H1 (cell line): ENCODE results near the gene PLBD2. TPM values are rescaled to one million over a fixed set of nuclear protein-coding genes. Genes with fewer than 3 reads are reported as not detected.

Experiments used
- CTCF ChIA-PET: fragments of 300-600 bp; sonication (Branson Sonifier 250); formaldehyde crosslinking; loops from one replicate; lab custom pipeline; 2021; ENCODE audit not compliant: partially characterized antibody; lab: Charles Lee
- POLR2A ChIA-PET: fragments of 300-600 bp; sonication (Branson Sonifier 250); formaldehyde crosslinking; loops from one replicate; lab custom pipeline; 2021; ENCODE audit warnings: inconsistent platforms; ENCODE audit not compliant: partially characterized antibody; lab: Charles Lee
- DNase-seq, 2 experiments: peaks; one replicate each; pipeline versions ENCODE4 v3.0.0 to v3.0.0-alpha.2; 2010 to 2022; ENCODE audit warnings: low spot score in 2 of 2, low read depth in 1 of 2, mixed read lengths in 1 of 2
- FAIRE-seq: peaks from 2 replicates; lab custom pipeline; 2011; peaks lifted over from hg19 to GRCh38; lab: Jason Lieb, UNC
- H2AFZ ChIP-seq: 2 replicates; pipeline ENCODE4 v1.8.1; 2012; ENCODE audit warnings: low read length, inconsistent platforms
- H2AK5ac ChIP-seq: 2 replicates; pipeline ENCODE4 v1.6.1; 2013; ENCODE audit warnings: low read depth, low read length
- H2BK120ac ChIP-seq: replicated peaks from 2 replicates; pipeline ENCODE3; 2013; ENCODE audit warnings: low read depth, low read length, inconsistent platforms
- H2BK12ac ChIP-seq: 2 replicates; pipeline ENCODE4 v1.6.1; 2013; ENCODE audit warnings: low read depth, low read length
- H2BK15ac ChIP-seq: 2 replicates; pipeline ENCODE4 v1.6.1; 2013; ENCODE audit warnings: low read length
- H2BK20ac ChIP-seq: 2 replicates; pipeline ENCODE4 v1.6.1; 2013; ENCODE audit warnings: low read length
- H2BK5ac ChIP-seq: 2 replicates; pipeline ENCODE4 v1.6.1; 2013; ENCODE audit warnings: low read depth, low read length
- H3K14ac ChIP-seq: 2 replicates; pipeline ENCODE4 v1.6.1; 2013; ENCODE audit warnings: inconsistent platforms; ENCODE audit not compliant: insufficient read length
- H3K18ac ChIP-seq: 2 replicates; pipeline ENCODE4 v1.6.1; 2013; ENCODE audit warnings: low read length; ENCODE audit errors: extremely low read depth
- H3K23ac ChIP-seq: 2 replicates; pipeline ENCODE4 v1.6.1; 2013; ENCODE audit warnings: inconsistent platforms; ENCODE audit not compliant: insufficient read length
- H3K23me2 ChIP-seq: 2 replicates; pipeline ENCODE4 v1.6.1; 2013; ENCODE audit warnings: low read depth, low read length
- H3K27ac ChIP-seq: 2 replicates; pipeline ENCODE4 v1.6.1; 2011; ENCODE audit warnings: low read depth, low read length, inconsistent platforms
- H3K27me3 ChIP-seq, 4 experiments: replicated peaks in 1 of 4; 1 replicate in 1 of 4; 2 replicates in 3 of 4; pipeline versions ENCODE4 v1.6.1 to v1.8.1; 2011 to 2013; ENCODE audit warnings: low read length in 3 of 4, mild to moderate bottlenecking in 3 of 4, inconsistent platforms in 2 of 4, mixed read lengths in 2 of 4, moderate library complexity in 1 of 4; ENCODE audit not compliant: control insufficient read depth in 3 of 4, insufficient read depth in 3 of 4; ENCODE audit errors: extremely low read depth in 1 of 4
- H3K36me3 ChIP-seq, 4 experiments: 2 replicates each; pipeline versions ENCODE4 v1.6.1 to v1.8.1; 2011 to 2013; ENCODE audit warnings: mild to moderate bottlenecking in 4 of 4, low read length in 3 of 4, moderate library complexity in 2 of 4, control low read depth in 1 of 4, inconsistent platforms in 1 of 4; ENCODE audit not compliant: insufficient read depth in 4 of 4, control insufficient read depth in 2 of 4
- H3K4ac ChIP-seq: replicated peaks from 2 replicates; pipeline ENCODE3; 2013; ENCODE audit warnings: low read length, low read depth, mixed read lengths, inconsistent platforms; ENCODE audit not compliant: insufficient read length
- H3K4me1 ChIP-seq, 4 experiments: replicated peaks in 1 of 4; 1 replicate in 1 of 4; 2 replicates in 3 of 4; pipeline versions ENCODE4 v1.6.1 to v1.8.1; 2011 to 2013; ENCODE audit warnings: low read length in 3 of 4, inconsistent platforms in 2 of 4, mixed read lengths in 1 of 4; ENCODE audit not compliant: insufficient read depth in 4 of 4, control insufficient read depth in 3 of 4
- H3K4me2 ChIP-seq, 2 experiments: 2 replicates each; pipeline versions ENCODE4 v1.6.1 to v1.8.1; 2011 to 2013; ENCODE audit warnings: low read depth in 2 of 2, low read length in 2 of 2, control low read depth in 1 of 2, inconsistent platforms in 1 of 2, mild to moderate bottlenecking in 1 of 2; ENCODE audit not compliant: insufficient read depth in 1 of 2
- H3K4me3 ChIP-seq, 4 experiments: fragments of 200-600, 300-600 bp in 1 of 4; sonication (generic), shearing (Covaris generic), sonication (Bioruptor Twin) in 1 of 4; 2 replicates each; pipeline versions ENCODE4 v1.5.1 to v1.8.1; 2011 to 2016; ENCODE audit warnings: low read length in 4 of 4, low read depth in 3 of 4, control low read depth in 2 of 4, inconsistent platforms in 2 of 4, mild to moderate bottlenecking in 2 of 4, mixed read lengths in 1 of 4, moderate library complexity in 1 of 4; ENCODE audit not compliant: insufficient read depth in 2 of 4; ENCODE audit errors: extremely low read depth in 1 of 4
- H3K56ac ChIP-seq: replicated peaks from 2 replicates; pipeline ENCODE3; 2013; ENCODE audit warnings: low read depth, mild to moderate bottlenecking, mixed read lengths, low read length, inconsistent platforms; ENCODE audit not compliant: insufficient read length
- H3K79me1 ChIP-seq: 2 replicates; pipeline ENCODE4 v1.6.1; 2013; ENCODE audit warnings: low read depth, low read length, control low read depth
- H3K79me2 ChIP-seq, 2 experiments: 2 replicates each; pipeline versions ENCODE4 v1.6.1 to v1.8.1; 2012 to 2013; ENCODE audit warnings: low read length in 2 of 2, mild to moderate bottlenecking in 2 of 2, inconsistent platforms in 1 of 2; ENCODE audit not compliant: insufficient read depth in 2 of 2, control insufficient read depth in 1 of 2
- H3K9ac ChIP-seq, 4 experiments: replicated peaks in 1 of 4; 1 replicate in 1 of 4; 2 replicates in 3 of 4; pipeline versions ENCODE4 v1.6.1 to v1.8.1; 2011 to 2013; ENCODE audit warnings: low read depth in 3 of 4, low read length in 3 of 4, control low read depth in 2 of 4, mild to moderate bottlenecking in 2 of 4, moderate library complexity in 2 of 4, inconsistent platforms in 1 of 4; ENCODE audit errors: extremely low read depth in 1 of 4
- H3K9me3 ChIP-seq, 2 experiments: 2 replicates each; pipeline versions ENCODE4 v1.6.1 to v1.8.1; 2012 to 2013; ENCODE audit warnings: mild to moderate bottlenecking in 2 of 2, moderate library complexity in 2 of 2, control low read depth in 1 of 2, inconsistent platforms in 1 of 2, low read depth in 1 of 2, low read length in 1 of 2, mixed read lengths in 1 of 2; ENCODE audit not compliant: insufficient read depth in 2 of 2
- H4K20me1 ChIP-seq, 2 experiments: replicated peaks in 1 of 2; 2 replicates each; pipeline versions ENCODE3 to v1.8.1; 2011 to 2013; ENCODE audit warnings: inconsistent platforms in 2 of 2, low read length in 2 of 2, mild to moderate bottlenecking in 1 of 2; ENCODE audit not compliant: insufficient read depth in 2 of 2, control insufficient read depth in 1 of 2
- H4K5ac ChIP-seq: 2 replicates; pipeline ENCODE4 v1.6.1; 2013; ENCODE audit warnings: low read length, low read depth, mixed read lengths, inconsistent platforms; ENCODE audit not compliant: insufficient read length
- H4K8ac ChIP-seq: 2 replicates; pipeline ENCODE4 v1.8.0; 2013; ENCODE audit warnings: mild to moderate bottlenecking, moderate library complexity, low read length, inconsistent platforms; ENCODE audit not compliant: insufficient read depth; ENCODE audit errors: extremely low read depth
- H4K91ac ChIP-seq: replicated peaks from 2 replicates; pipeline ENCODE3; 2013; ENCODE audit warnings: low read length, mixed read lengths, inconsistent platforms; ENCODE audit not compliant: insufficient read length
- FOSL1 ChIP-seq: IDR thresholded peaks from 2 replicates; pipeline ENCODE4 v1.6.1; 2011; ENCODE audit warnings: mild to moderate bottlenecking, low read depth, low read length, moderate library complexity; ENCODE audit not compliant: insufficient read depth
- WGBS, 2 experiments: shearing (Covaris generic) in 1 of 2; methylation state at CpG; one replicate each; pipeline versions ENCODE4 v1.1.6 to v1.1.7; 2013 to 2015; ENCODE audit warnings: low lambda C conversion rate in 2 of 2, mixed read lengths in 2 of 2, inconsistent platforms in 1 of 2, low coverage in 1 of 2, missing lambda C conversion rate in 1 of 2; ENCODE audit not compliant: insufficient replicate concordance in 2 of 2, insufficient coverage in 1 of 2, insufficient read length in 1 of 2; ENCODE audit errors: extremely low coverage in 1 of 2, missing lambda C conversion rate in 1 of 2; 5-methylcytosine and 5-hydroxymethylcytosine counted together
- polyA plus RNA-seq, 7 experiments: library from polyadenylated mRNA; depleted of rRNA in 3 of 7; stranded (reverse) in 5 of 7; unstranded in 2 of 7; fragments of >200 nt in 5 of 7; fragments of 200-250 nt in 2 of 7; gene quantifications; 1 replicate in 5 of 7; 2 replicates in 1 of 7; 4 replicates in 1 of 7; pipeline versions ENCODE4 v1.2.1 to v1.2.3, GENCODE V29; 2011 to 2013; ENCODE audit warnings: missing spikeins in 2 of 7, mixed read lengths in 2 of 7
- total RNA-seq: library from RNA; stranded (reverse); fragmentation: NEBNext Ultra II Directional; extraction: Animal tissue kit (Norgen Biotek cat#: 25700); gene quantifications from 2 replicates; pipeline ENCODE4 v1.2.1, GENCODE V29; 2021
- TF ChIP-seq, protein P1 (sequence below): IDR thresholded peaks from 2 replicates; pipeline ENCODE4 v1.6.1; 2011; ENCODE audit warnings: low read length, improper control_type of control experiment

Gene PLBD2
- total and polyA plus RNA-seq, 2 of the 8 experiments (the other 6 are each of a cell fraction or from before 2014, with no cell fraction given) = 16.8 to 33.5 TPM

DNA sequence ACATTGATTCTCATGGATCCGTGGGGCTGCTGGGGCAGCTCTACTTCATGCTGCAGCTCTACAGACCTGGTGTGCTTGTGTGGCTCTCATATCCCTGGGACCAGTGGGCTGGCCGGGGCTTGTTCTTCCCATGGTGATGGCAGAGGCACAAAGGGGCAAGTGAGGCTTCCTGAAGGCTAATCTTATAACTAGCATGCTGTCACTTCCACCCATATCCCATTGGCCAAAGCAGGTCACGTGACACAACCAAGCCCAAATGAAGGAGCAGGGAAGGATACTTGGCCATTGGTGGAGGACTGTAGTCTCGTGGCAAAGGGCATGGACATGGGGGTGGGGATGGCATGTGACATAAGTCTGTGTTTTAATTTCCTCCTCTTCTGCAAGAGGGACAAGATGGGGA, 9.9 kb downstream of the PLBD2 start:
- no peak overlapping the region for H3K56ac ChIP-seq
- H2AK5ac ChIP-seq = no peak overlapping the region
- no peak overlapping the region for H4K8ac ChIP-seq
- H3K4me3 ChIP-seq = no peak overlapping the region
- CTCF ChIA-PET = interaction anchor here (0.6 to 1.9 kb wide), 6 partner anchors 13 to 403 kb away, joined by 3 to 7 read pairs (median 3); no protein-coding TSS in a partner anchor
- H3K14ac ChIP-seq = no peak overlapping the region
- H4K91ac ChIP-seq = no peak overlapping the region
- no peak overlapping the region for H2BK20ac ChIP-seq
- no peak overlapping the region for H3K18ac ChIP-seq
- peaks cover 6% of the 10 kb centered on the region for H3K79me1 ChIP-seq
- H2BK5ac ChIP-seq = no peak overlapping the region
- POLR2A ChIA-PET = interaction anchor here (0.6 to 1.4 kb wide), 2 partner anchors 9 to 46 kb away, joined by 3 read pairs; no protein-coding TSS in a partner anchor
- no peaks in the 10 kb centered on the region for H3K9me3 ChIP-seq
- WGBS, 2 experiments = 79% methylated on average over 4 of the region's 4 CpGs; no CpG with 5 or more reads in 1 of the 2 experiments
- no peak overlapping the region for H3K4me2 ChIP-seq
- H2AFZ ChIP-seq = no peak overlapping the region
- no peak overlapping the region for H2BK15ac ChIP-seq
- H3K4me1 ChIP-seq = no peaks in the 10 kb centered on the region
- peaks cover 0 to 1% (median 0%) of the 10 kb centered on the region in 4 experiments; a peak in 3 of 8 replicates for H3K36me3 ChIP-seq
- DNase-seq (no peak), FAIRE-seq (no peak)
- H3K79me2 ChIP-seq = no peaks in the 10 kb centered on the region
- H3K9ac ChIP-seq = no peak overlapping the region
- H4K20me1 ChIP-seq = peaks cover 3 to 6% of the 10 kb centered on the region in 2 experiments
- no peak overlapping the region for H2BK120ac ChIP-seq
- TF ChIP-seq, protein P1, sequence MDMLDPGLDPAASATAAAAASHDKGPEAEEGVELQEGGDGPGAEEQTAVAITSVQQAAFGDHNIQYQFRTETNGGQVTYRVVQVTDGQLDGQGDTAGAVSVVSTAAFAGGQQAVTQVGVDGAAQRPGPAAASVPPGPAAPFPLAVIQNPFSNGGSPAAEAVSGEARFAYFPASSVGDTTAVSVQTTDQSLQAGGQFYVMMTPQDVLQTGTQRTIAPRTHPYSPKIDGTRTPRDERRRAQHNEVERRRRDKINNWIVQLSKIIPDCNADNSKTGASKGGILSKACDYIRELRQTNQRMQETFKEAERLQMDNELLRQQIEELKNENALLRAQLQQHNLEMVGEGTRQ = peak; percentile 67
- TF ChIP-seq FOSL1 = no peak
- no peaks in the 10 kb centered on the region for H3K27me3 ChIP-seq
- H3K4ac ChIP-seq = no peak overlapping the region
- H4K5ac ChIP-seq = no peak overlapping the region
- H3K27ac ChIP-seq = no peak overlapping the region; the same call in 1 of the 2 replicates
- peaks cover 1% of the 10 kb centered on the region; the same call in 1 of the 2 replicates for H3K23me2 ChIP-seq
- no peak overlapping the region for H2BK12ac ChIP-seq
- no peak overlapping the region for H3K23ac ChIP-seq
